Epithelial cell of proximal tubule (primary cell): Measurements from ENCODE around the gene SLC6A12. TPM values are rescaled to one million over a fixed set of nuclear protein-coding genes. Genes with fewer than 3 reads are reported as not detected.
A peak's percentile ranks its signal among the peaks of the same experiment; 100 is the strongest.

Experiments
- DNase-seq: peaks from one replicate; pipeline ENCODE4 v3.0.0-alpha.2; 2011; ENCODE audit warnings: low read depth
- H3K4me3 ChIP-seq: 2 replicates; pipeline ENCODE4 v1.5.1; 2011; ENCODE audit warnings: low read depth, mild to moderate bottlenecking, low read length
- CTCF ChIP-seq: conservative IDR thresholded peaks from 2 replicates; pipeline ENCODE4 v1.5.1; 2012; ENCODE audit warnings: low read depth, mild to moderate bottlenecking, low read length
- total RNA-seq: library from RNA; depleted of rRNA; stranded (reverse); fragments of >200 nt; gene quantifications from 2 replicates; pipeline ENCODE4 v1.2.3, GENCODE V29; 2015

SLC6A12 gene
- total RNA-seq, 1 donor from 2014 or later = not detected

DNA sequence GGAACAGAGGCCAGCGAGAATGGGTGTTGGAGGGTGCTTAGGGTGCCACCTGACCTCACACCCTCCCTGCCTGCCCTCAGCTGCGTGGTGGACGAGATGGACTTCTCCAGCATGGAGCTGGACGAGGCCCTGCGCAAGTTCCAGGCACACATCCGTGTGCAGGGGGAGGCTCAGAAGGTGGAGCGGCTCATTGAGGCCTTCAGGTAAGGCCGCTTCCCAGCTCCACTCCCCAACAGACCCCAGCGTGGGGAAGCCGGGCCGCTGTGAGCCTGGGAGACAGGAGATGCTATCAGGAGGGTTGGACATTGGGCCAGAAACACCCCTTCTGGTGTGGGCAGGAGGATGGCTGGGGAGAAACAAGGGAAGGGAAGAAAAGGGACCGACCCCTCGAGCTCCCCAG, 57.0 kb downstream of the SLC6A12 start:
- DNase-seq = no peak
- TF ChIP-seq CTCF = no peak
- H3K4me3 ChIP-seq = no peak overlapping the region

GRCh38 chr12:155646-156045, 58.3 kb downstream of the SLC6A12 start:
- H3K4me3 ChIP-seq = no peak overlapping the region
- no peak for TF ChIP-seq CTCF
- no peak for DNase-seq

DNA sequence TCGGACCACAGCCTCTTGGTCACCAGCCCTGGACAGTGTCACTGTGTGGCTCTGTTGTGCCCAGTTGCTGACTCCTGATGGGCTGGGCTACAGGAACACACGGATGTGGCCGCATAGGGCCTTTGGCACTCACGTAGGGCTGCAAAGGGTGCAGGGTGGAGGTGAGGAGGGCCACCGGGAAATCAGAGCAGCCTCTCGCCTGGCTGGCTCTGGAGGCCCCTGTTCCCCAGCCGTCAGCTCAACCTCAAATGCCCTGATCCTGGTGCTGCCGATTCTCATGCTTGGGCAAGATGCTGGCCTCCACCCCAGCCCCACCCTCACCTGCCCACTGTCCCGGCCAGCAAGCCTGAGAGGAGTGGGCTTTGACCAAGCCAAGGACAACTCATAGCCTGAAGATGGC, 59.0 kb downstream of the SLC6A12 start:
- H3K4me3 ChIP-seq = no peak overlapping the region
- no peak for TF ChIP-seq CTCF
- no peak for DNase-seq

DNA sequence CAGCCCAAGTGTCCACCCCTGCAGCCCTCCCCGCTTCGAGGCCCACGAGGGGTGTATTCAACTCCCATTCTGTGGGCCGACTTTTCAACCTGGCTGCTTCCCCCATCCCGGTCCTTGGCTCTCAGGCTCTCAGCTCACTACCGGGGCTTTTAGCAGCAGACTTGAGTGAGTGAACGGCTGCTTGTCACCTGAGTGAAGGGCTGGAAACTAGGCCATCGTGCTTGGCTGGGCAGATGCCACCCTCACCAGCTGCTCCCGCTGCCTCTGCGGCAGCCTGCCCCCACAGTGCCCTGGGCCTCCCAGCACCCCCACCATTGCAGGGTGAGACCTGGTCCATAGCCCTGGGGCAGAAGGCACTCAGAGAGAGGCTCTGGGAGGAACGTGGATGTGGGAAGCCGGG, 59.9 kb downstream of the SLC6A12 start:
- no peak for TF ChIP-seq CTCF
- DNase-seq = no peak
- H3K4me3 ChIP-seq = no peak overlapping the region

GRCh38 chr12:153080-153746, 60.7 kb downstream of the SLC6A12 start:
- peak; percentile 94 for TF ChIP-seq CTCF
- DNase-seq = no peak
- H3K4me3 ChIP-seq = no peak overlapping the region

DNA sequence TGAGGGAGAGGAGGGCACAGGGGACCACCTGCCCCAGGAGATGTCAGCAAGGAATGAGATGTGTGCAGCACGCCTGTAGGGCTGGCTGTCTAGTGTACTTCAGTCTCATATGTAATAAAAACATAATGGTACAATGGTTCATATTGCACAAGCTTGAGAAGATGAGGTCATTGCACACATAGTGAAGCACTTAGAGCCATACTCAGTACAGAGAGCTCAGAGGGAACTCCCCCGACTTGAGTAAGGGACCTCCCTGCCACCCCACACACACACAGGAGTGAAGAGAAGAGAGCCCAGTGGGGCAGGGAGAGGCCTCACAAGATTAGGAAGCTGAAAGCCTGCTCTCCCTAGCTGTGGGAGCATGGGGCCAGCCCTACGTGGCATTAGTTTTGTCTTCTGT, 61.5 kb downstream of the SLC6A12 start:
- no peak for TF ChIP-seq CTCF
- no peak for DNase-seq
- H3K4me3 ChIP-seq = no peak overlapping the region

- DNase-seq = no peak
- no peak for TF ChIP-seq CTCF
- H3K4me3 ChIP-seq = no peak overlapping the region
These were observed 62.4 kb downstream of the SLC6A12 start for GRCh38 chr12:151579-151978.
